K562 (cell line): Measurements from ENCODE around the gene LST1. TPM values are rescaled to one million over a fixed set of nuclear protein-coding genes. Genes with fewer than 3 reads are reported as not detected.

ENCODE experiments used
- CXXC5 ChIP-seq: fragments of 250-450 bp; sonication (Bioruptor Pico); IDR thresholded peaks from 2 replicates; pipeline ENCODE4 v1.8.0; 2022; ENCODE audit warnings: inconsistent platforms, mild to moderate bottlenecking, moderate library complexity
- FIP1L1 ChIP-seq: fragments of 200-400 bp; formaldehyde crosslinking; IDR thresholded peaks from 2 replicates; pipeline ENCODE4 v1.6.1; 2018; ENCODE audit warnings: mild to moderate bottlenecking, low read depth, low read length; ENCODE audit not compliant: poor library complexity, severe bottlenecking
- HIVEP1 ChIP-seq: fragments of 250-450 bp; sonication (Bioruptor Pico); IDR thresholded peaks from 2 replicates; pipeline ENCODE4 v1.4.0; 2020; ENCODE audit warnings: mild to moderate bottlenecking
- NCOA1 ChIP-seq: fragments of 450-650 bp; IDR thresholded peaks from 2 replicates; pipeline ENCODE4 v1.6.1; 2016; ENCODE audit warnings: low read depth
- NFRKB ChIP-seq: fragments of 450-650 bp; IDR thresholded peaks from 2 replicates; pipeline ENCODE4 v1.6.1; 2016; ENCODE audit warnings: low read depth
- SMC3 ChIP-seq: conservative IDR thresholded peaks from 2 replicates; pipeline ENCODE4 v1.6.1; 2011; ENCODE audit warnings: low read depth, low read length, improper control_type of control experiment; ENCODE audit not compliant: insufficient read depth
- SRSF9 ChIP-seq: fragments of 200-400 bp; formaldehyde crosslinking; IDR thresholded peaks from 2 replicates; pipeline ENCODE4 v1.6.1; 2017; ENCODE audit warnings: low read depth, low read length, borderline replicate concordance
- SUPT5H ChIP-seq: fragments of 450-650 bp; IDR thresholded peaks from 2 replicates; pipeline ENCODE4 v1.6.1; 2016
- TAL1 ChIP-seq: fragments of 450-650 bp; IDR thresholded peaks from 2 replicates; pipeline ENCODE4 v1.6.1; 2016; ENCODE audit warnings: mild to moderate bottlenecking
- TCF3 ChIP-seq: sonication (generic); formaldehyde crosslinking; IDR thresholded peaks from 2 replicates; pipeline ENCODE4 v1.4.0; 2020; ENCODE audit warnings: mild to moderate bottlenecking, missing genetic modification reagents
- polyA plus RNA-seq, 8 experiments: library from polyadenylated mRNA; depleted of rRNA in 4 of 8; stranded (reverse) in 5 of 8; unstranded in 3 of 8; fragments of >200 nt; fragmentation: Nextera tagmentation in 2 of 8; fragmentation: Illumina TruSeq in 1 of 8; extraction: Ambion mirVana in 2 of 8; extraction: Trizol in 1 of 8; gene quantifications; 2 replicates each; pipeline versions ENCODE4 v1.2.1 to v1.2.3, GENCODE V29; 2011 to 2014; ENCODE audit warnings: inconsistent platforms in 1 of 8, missing spikeins in 1 of 8
- total RNA-seq, 7 experiments: library from RNA; depleted of rRNA in 6 of 7; stranded (reverse); fragments of >200 nt in 6 of 7; fragmentation: Illumina TruSeq in 2 of 7; extraction: Trizol in 2 of 7; gene quantifications; 2 replicates each; pipeline versions ENCODE4 v1.2.1 to v1.2.3, GENCODE V29; 2011 to 2021; ENCODE audit warnings: low replicate concordance in 1 of 7
- TF ChIP-seq, protein P1 (sequence below): conservative IDR thresholded peaks from 2 replicates; pipeline ENCODE4 v1.6.1; 2011; ENCODE audit warnings: low read depth, mild to moderate bottlenecking, low read length; ENCODE audit not compliant: control insufficient read depth
- TF ChIP-seq, protein P2 (sequence below): sonication (generic); formaldehyde crosslinking; IDR thresholded peaks from 2 replicates; pipeline ENCODE4 v1.8.0; 2023; ENCODE audit warnings: missing genetic modification reagents, mild to moderate bottlenecking, borderline replicate concordance
- TF ChIP-seq, protein P3 (sequence below): sonication (generic); formaldehyde crosslinking; IDR thresholded peaks from 2 replicates; pipeline ENCODE4 v1.8.0; 2023; ENCODE audit warnings: mild to moderate bottlenecking, missing genetic modification reagents
- TF ChIP-seq, protein P4 (sequence below): IDR thresholded peaks from 2 replicates; pipeline ENCODE4 v1.6.1; 2011; ENCODE audit warnings: borderline replicate concordance, low read depth, mild to moderate bottlenecking, moderate library complexity, low read length; ENCODE audit not compliant: insufficient read depth, poor library complexity, severe bottlenecking

The LST1 gene
- total and polyA plus RNA-seq, 9 of the 15 experiments (the other 6 are each of a cell fraction or from before 2014, with no cell fraction given) = 0.82 to 7.8 (median 1.7) TPM

DNA sequence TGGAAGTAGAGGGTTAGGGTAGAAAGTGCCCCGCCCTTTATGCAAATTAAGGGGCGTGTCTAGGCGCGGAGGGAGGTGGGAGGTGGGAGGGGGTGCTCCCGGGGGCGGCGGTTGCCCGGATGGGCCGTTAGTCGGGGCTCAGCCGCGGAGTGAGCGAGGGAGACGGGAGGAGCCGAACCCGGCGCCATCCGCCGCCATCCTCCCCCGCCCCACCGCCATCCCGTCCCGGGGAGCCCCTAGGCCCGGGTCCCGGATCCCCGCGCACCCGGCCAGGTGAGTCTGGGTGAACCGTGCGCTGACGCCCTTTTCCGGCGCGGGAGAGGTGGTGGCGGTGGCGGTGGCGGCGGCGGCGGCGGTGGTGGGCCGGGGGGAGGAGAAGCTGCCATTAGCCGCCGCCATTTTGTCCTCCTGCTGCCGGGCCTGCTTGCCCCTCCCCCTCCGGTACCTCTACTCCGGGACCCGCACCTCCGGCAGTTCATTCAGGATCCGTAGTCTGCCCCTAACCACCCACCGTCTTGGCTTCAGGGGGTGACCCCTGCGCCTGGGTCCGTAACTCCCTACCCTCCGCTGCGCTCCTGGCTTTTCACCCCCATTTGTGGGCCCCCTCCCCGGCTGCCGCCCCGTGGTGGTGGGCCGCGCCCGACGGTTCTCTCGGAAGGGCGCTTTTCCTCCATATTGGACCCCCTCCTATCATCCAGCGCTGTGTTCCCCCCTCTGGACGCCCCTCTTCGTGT is 34.7 kb downstream of the LST1 start, which contains the start of gene PRRC2A (continued):
- TF ChIP-seq, protein P1, sequence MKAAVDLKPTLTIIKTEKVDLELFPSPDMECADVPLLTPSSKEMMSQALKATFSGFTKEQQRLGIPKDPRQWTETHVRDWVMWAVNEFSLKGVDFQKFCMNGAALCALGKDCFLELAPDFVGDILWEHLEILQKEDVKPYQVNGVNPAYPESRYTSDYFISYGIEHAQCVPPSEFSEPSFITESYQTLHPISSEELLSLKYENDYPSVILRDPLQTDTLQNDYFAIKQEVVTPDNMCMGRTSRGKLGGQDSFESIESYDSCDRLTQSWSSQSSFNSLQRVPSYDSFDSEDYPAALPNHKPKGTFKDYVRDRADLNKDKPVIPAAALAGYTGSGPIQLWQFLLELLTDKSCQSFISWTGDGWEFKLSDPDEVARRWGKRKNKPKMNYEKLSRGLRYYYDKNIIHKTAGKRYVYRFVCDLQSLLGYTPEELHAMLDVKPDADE = peak; percentile 87
- peak; percentile 85 for TF ChIP-seq HIVEP1 (CRISPR knock-in tag)
- TF ChIP-seq SMC3 = 0 out of 2 replicates have a peak, but pooled peaks have one; percentile 7
- TF ChIP-seq TCF3 (CRISPR knock-in tag) = peak; percentile 21; the same call in 1 of the 2 replicates
- TF ChIP-seq TAL1 = no peak
- TF ChIP-seq, protein P2, sequence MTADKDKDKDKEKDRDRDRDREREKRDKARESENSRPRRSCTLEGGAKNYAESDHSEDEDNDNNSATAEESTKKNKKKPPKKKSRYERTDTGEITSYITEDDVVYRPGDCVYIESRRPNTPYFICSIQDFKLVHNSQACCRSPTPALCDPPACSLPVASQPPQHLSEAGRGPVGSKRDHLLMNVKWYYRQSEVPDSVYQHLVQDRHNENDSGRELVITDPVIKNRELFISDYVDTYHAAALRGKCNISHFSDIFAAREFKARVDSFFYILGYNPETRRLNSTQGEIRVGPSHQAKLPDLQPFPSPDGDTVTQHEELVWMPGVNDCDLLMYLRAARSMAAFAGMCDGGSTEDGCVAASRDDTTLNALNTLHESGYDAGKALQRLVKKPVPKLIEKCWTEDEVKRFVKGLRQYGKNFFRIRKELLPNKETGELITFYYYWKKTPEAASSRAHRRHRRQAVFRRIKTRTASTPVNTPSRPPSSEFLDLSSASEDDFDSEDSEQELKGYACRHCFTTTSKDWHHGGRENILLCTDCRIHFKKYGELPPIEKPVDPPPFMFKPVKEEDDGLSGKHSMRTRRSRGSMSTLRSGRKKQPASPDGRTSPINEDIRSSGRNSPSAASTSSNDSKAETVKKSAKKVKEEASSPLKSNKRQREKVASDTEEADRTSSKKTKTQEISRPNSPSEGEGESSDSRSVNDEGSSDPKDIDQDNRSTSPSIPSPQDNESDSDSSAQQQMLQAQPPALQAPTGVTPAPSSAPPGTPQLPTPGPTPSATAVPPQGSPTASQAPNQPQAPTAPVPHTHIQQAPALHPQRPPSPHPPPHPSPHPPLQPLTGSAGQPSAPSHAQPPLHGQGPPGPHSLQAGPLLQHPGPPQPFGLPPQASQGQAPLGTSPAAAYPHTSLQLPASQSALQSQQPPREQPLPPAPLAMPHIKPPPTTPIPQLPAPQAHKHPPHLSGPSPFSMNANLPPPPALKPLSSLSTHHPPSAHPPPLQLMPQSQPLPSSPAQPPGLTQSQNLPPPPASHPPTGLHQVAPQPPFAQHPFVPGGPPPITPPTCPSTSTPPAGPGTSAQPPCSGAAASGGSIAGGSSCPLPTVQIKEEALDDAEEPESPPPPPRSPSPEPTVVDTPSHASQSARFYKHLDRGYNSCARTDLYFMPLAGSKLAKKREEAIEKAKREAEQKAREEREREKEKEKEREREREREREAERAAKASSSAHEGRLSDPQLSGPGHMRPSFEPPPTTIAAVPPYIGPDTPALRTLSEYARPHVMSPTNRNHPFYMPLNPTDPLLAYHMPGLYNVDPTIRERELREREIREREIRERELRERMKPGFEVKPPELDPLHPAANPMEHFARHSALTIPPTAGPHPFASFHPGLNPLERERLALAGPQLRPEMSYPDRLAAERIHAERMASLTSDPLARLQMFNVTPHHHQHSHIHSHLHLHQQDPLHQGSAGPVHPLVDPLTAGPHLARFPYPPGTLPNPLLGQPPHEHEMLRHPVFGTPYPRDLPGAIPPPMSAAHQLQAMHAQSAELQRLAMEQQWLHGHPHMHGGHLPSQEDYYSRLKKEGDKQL = peak; percentile 71; the same call in 1 of the 2 replicates
- TF ChIP-seq FIP1L1 = peak; percentile 58
- peak; percentile 100 for TF ChIP-seq NFRKB
- TF ChIP-seq CXXC5 (CRISPR knock-in tag) = no peak
- TF ChIP-seq NCOA1 = 0 out of 2 replicates have a peak, but pooled peaks have one; percentile 32
- TF ChIP-seq, protein P3, sequence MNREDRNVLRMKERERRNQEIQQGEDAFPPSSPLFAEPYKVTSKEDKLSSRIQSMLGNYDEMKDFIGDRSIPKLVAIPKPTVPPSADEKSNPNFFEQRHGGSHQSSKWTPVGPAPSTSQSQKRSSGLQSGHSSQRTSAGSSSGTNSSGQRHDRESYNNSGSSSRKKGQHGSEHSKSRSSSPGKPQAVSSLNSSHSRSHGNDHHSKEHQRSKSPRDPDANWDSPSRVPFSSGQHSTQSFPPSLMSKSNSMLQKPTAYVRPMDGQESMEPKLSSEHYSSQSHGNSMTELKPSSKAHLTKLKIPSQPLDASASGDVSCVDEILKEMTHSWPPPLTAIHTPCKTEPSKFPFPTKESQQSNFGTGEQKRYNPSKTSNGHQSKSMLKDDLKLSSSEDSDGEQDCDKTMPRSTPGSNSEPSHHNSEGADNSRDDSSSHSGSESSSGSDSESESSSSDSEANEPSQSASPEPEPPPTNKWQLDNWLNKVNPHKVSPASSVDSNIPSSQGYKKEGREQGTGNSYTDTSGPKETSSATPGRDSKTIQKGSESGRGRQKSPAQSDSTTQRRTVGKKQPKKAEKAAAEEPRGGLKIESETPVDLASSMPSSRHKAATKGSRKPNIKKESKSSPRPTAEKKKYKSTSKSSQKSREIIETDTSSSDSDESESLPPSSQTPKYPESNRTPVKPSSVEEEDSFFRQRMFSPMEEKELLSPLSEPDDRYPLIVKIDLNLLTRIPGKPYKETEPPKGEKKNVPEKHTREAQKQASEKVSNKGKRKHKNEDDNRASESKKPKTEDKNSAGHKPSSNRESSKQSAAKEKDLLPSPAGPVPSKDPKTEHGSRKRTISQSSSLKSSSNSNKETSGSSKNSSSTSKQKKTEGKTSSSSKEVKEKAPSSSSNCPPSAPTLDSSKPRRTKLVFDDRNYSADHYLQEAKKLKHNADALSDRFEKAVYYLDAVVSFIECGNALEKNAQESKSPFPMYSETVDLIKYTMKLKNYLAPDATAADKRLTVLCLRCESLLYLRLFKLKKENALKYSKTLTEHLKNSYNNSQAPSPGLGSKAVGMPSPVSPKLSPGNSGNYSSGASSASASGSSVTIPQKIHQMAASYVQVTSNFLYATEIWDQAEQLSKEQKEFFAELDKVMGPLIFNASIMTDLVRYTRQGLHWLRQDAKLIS (CRISPR knock-in tag) = peak; percentile 95
- TF ChIP-seq SRSF9 = no peak
- peak; percentile 84 for TF ChIP-seq SUPT5H
- TF ChIP-seq, protein P4, sequence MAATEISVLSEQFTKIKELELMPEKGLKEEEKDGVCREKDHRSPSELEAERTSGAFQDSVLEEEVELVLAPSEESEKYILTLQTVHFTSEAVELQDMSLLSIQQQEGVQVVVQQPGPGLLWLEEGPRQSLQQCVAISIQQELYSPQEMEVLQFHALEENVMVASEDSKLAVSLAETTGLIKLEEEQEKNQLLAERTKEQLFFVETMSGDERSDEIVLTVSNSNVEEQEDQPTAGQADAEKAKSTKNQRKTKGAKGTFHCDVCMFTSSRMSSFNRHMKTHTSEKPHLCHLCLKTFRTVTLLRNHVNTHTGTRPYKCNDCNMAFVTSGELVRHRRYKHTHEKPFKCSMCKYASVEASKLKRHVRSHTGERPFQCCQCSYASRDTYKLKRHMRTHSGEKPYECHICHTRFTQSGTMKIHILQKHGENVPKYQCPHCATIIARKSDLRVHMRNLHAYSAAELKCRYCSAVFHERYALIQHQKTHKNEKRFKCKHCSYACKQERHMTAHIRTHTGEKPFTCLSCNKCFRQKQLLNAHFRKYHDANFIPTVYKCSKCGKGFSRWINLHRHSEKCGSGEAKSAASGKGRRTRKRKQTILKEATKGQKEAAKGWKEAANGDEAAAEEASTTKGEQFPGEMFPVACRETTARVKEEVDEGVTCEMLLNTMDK = peak; percentile 1
